GM12874 (cell line): ENCODE results near the gene FLNC.
A peak's percentile ranks its signal among the peaks of the same experiment; 100 is the strongest.

Experiments used
- CTCF ChIP-seq: IDR thresholded peaks from 2 replicates; pipeline ENCODE4 v1.5.1; 2011; ENCODE audit warnings: low read depth, mild to moderate bottlenecking, control low read depth, low read length, moderate library complexity; ENCODE audit not compliant: insufficient read depth

Gene FLNC

GRCh38 chr7:128895320-128895719 is 65.1 kb downstream of the FLNC start:
- TF ChIP-seq CTCF: no peak

DNA sequence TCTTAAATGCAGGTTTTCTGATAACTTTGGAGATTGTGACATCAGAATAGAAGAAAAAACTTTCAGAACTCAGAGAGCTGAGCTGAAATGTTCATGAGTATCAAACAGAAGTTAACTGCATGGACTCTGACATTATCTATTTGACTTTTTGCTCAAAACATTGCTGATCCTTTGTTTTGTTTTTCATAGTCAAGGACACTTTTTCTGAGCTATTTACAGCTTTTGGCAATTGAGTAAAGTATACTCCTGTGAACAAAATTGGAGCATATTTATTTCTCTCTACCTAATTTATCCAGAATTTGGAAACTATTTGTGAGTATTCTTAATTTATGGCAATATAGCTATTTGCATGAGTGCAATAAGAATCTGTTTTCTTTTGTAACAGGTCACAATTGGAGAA is 69.2 kb downstream of the FLNC start:
- no peak for TF ChIP-seq CTCF

DNA sequence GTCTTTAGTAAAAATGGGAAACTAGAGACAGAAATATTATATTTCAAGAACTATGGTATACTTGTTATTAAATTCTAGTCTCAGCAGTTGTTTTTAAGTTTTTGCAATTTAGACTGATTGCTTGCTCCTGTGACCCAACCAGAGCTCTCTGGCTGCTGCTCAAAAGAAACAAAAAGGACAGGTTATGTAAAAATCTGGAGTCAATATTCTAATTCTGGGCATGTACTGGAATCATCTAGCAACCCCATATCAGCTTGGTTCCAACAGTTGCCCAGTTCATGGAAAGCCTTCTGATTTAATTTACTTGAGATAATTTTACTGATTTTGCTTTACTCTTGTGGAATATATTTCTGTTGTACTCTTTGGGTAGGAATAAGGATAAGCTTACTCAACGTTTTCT is 70.0 kb downstream of the FLNC start:
- no peak for TF ChIP-seq CTCF

- TF ChIP-seq CTCF: no peak
Measured at GRCh38 chr7:128902761-128903585, 72.8 kb downstream of the FLNC start.

DNA sequence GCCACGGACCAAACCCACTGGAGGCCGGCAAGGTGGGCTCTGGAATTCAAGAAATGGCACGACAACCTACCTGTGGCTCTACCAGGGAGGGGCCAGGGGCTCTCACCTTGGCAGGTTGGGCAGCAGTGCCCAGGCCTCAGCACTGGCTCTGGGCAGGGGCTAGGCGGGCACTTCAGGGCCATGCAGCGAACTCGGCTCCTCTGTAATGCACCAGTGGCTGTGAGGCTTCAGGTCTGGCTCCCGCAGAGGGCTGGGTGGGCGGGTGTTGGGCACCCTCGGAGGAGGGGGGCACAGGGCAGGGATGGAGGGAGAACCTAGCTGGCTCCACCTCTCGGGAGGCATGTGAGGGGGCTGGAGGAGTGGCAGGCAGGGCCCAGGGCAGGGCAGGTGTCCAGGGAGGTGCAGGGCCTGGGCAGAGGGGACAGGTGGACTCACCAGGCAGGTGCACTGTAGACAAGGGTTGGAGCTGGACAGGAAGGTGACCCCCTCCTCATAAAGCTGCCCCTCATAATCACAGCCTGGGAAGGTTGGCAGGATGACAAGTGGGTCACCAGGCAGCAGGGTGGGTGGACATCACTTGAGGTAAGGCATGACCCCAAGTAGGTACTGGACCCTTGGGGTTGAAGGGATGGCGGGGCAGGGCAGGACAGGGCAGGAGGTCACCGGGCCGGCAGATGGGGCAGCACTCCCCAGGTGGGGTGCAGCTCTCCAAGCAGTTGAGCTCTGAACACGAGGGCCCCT is 73.6 kb downstream of the FLNC start:
- no peak for TF ChIP-seq CTCF

DNA sequence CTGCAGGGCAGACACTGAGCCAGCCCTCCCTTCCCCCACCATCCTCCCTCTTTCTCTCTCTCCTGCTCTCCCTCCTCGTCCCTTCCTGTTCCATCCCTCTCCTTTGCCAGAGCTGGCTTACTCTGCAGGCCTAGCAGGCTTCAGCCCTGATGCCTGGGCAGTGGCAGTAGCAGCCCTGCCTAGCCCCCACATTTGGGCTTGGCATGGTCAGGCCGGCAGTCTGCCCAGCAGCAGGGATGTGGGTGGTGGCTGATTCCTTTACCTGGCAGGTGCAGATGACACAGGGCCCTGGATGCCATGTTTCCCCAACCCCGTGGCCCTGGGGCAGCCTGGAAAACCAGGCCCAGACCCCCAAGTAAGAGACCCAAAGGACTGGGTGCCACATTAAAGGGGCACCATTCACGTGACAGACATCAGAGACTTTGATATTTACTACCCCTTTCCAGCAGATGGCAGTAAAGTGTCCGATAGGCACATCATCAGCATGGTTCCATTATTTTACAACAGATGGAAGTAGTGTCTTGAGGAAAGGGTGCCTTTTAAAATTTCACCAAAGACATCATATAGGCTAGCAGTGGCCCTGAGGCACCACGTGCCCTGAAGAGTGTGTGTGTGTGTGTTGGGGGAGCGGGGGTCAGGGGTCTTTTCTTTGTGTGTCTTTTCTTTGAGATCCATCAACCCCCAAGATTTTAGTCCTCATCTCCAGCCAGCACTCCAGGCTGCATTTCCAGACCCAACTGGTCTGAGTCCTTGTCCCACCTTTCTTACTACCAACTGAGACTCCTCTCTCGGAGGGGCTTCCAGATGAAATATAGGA is 74.4 kb downstream of the FLNC start:
- peak; percentile 63 for TF ChIP-seq CTCF
